ENCODE data around the gene ROCK2.

Gene ROCK2

GRCh38 chr2:11224887-11225286 lies 119.5 kb downstream of the ROCK2 start:
- DNase-seq, result no peak

DNA sequence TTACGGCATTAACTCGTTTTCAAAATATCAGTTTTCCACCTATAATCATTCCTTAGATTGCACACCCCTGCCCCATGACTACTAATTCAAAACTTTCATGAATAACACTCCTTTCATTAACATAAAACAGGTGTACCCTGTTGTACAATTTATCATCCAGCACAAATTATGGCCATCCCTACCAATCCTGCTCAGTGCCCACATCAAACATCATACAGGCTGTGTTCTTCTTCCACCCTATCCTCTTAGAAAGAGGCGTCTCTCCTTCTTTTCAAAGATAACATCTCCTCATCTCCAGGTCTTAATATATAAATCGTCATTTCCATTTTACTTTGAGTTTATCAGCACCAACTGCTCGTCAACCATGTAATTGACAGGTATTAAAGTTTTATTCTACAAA lies 121.6 kb downstream of the ROCK2 start:
- no peak for DNase-seq

GRCh38 chr2:11220445-11220844 lies 124.0 kb downstream of the ROCK2 start:
- DNase-seq, result no peak

GRCh38 chr2:11215407-11215806 lies 129.0 kb downstream of the ROCK2 start:
- DNase-seq, result no peak

DNA sequence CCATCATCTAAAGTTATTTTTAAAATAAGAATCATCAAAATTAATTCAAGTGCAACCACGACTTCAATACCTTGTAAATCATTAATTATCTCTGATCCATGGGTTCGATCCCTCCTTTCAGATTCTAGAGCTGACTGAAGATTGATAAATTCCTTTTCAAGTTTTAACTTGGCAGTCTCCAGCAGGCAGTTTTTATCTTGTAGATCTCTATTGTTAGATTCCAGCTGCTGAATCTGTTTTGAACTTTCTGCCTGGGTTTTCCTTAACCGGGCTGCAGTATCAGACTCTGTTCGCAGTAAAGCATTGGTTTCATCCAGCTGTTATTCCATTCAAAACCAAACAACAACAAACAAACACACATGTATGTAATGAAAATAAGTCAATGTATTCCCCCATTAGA lies 129.7 kb downstream of the ROCK2 start:
- DNase-seq, result no peak

DNA sequence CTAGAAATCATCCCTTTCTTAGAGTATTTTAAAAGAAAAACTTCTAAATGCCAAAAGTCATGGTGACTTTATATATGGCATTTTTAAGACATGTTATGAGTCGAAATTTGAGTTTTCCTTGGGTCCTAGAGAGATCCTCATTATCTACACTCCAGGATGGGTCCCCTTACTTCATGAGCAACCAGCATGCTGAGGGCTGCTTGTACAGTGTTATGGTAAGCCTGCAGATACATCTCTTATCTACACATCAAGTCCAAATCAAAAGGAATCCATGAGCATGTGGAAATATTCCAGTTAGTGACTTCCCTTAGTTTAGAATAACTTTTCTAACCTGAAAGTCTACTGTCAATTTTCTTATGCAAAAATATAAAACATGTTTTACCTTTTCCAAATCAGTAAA lies 130.5 kb downstream of the ROCK2 start:
- DNase-seq, result no peak

DNA sequence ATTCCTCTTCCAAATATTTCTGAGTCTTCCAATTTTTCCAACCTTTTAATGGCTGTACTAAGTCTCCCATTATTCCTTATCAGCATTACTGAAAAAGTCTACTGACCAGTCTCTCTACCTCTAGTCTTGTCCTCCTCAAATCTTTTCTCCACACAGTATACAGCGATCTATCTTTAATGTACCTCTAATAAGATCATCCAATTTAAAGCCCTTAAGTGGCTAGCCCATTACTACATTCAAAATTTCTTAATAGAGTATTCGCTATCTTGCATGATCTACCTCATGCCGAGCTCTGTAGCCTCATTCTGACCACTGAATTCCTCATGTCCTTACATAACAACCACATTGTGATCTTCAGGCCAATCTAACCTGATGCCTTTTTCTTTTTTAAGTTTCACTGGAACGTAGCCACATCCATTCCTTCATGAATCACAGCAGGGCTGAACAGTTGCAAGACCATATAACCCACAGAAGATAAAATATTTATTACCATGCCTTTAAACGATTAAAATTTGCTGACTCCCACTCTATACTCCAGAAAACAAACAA lies 131.3 kb downstream of the ROCK2 start:
- no peak for DNase-seq

- no peak for DNase-seq
Measured at GRCh38 chr2:11212645-11213044, 131.8 kb downstream of the ROCK2 start.

GRCh38 chr2:11208083-11208482 lies 136.4 kb downstream of the ROCK2 start:
- no peak for DNase-seq

DNA sequence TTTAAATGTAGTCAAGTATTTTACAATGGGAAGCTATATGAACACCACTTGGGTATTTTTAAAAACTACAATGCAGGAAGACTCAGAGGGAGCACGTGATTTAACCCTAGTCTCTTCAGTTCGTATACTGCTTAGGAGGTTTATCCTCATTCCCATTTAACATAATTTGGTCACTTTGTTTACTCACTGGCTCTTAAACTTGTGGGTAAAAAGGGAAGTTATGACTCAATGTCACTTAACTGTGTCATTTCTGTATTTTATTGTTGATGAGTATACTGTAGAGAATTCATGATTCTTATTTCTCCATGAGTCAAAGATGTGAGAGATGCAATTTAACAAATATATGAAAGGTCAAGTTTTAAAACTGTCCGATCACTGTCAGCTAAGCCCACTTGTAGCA lies 141.0 kb downstream of the ROCK2 start:
- no peak for DNase-seq

- DNase-seq, result no peak
Measured at GRCh38 chr2:11201969-11202368, 142.5 kb downstream of the ROCK2 start.

GRCh38 chr2:11200651-11201050 lies 143.8 kb downstream of the ROCK2 start:
- no peak for DNase-seq

DNA sequence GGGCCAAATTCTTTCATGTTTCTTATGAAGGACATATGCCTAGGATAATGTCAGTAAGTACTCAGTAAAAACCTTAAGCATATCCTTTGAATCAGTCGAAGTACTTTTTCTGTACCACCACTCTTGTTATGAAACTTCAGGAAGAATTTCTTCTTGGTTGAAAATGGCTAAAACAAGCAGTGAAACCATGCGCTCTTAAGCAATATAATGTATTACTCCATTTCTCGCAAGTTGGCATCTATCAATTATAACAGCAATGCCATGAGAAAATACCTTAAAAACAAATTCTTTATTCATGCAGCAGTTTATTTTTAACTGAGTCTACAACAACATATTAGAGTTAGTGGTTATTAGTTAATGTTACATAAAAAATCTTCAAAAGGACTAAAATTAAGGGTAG lies 148.2 kb downstream of the ROCK2 start:
- no peak for DNase-seq

GRCh38 chr2:11187731-11188130 lies 156.7 kb downstream of the ROCK2 start:
- no peak for DNase-seq

GRCh38 chr2:11187083-11187619 lies 157.3 kb downstream of the ROCK2 start:
- no peak for DNase-seq

DNA sequence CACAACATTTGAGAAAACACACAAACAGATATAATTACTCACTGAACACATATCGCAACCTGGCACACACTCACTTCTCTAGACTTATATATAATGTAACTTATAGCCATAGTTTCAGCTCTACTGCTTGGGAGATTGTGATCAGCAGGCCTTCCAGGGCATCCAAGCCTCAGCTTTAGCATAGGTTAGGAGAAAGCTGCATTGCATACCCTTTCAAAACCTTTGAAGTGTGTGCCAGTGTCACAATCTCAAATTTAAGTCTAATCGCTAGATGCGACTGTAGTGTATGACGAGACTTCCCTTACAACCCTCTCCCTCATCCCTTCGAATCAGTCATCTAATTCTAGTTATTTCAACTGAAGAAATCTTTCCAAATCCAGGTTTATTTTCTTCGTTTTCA lies 158.3 kb downstream of the ROCK2 start:
- DNase-seq, result no peak

- DNase-seq, result no peak
Measured at GRCh38 chr2:11182951-11183350, 161.5 kb downstream of the ROCK2 start.

GRCh38 chr2:11180653-11181052 lies 163.8 kb downstream of the ROCK2 start:
- DNase-seq, result no peak

DNA sequence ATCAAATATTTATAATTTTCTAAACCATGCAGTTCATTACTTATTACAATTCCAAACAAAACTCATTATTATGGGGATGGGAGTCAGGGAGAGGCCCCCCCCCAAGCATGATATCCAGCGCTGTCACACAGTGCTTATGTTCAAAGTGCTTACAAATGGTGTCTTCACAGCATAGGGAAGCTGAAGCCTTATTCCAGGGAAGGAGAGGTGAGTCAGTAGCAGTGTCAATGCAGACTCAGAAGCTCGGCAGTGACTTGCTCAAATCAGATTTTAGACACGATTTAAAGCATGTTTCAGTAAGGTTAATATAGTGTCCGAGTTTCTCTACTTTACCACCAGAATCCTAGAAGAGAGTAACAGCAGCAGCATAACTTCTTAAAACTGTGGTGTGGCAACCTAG lies 164.5 kb downstream of the ROCK2 start:
- no peak for DNase-seq

DNA sequence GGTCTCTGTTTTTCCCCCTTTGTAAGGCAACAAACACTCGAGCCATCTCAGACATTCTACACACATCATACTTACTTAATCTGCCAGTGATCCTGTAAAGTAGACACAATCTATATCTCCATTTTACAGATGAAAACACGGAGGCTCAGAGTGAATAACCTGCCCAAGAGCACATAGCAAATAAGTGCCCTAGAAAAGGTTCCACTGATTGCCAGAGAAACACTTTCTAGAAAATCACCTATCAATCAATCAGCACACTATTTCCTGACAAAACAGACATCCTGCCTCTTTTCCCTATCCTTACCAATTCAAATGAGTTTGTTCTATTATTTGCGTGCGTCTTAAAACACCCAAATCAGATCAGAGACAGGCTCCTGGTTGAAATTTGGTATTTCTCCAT lies 165.2 kb downstream of the ROCK2 start:
- no peak for DNase-seq

DNA sequence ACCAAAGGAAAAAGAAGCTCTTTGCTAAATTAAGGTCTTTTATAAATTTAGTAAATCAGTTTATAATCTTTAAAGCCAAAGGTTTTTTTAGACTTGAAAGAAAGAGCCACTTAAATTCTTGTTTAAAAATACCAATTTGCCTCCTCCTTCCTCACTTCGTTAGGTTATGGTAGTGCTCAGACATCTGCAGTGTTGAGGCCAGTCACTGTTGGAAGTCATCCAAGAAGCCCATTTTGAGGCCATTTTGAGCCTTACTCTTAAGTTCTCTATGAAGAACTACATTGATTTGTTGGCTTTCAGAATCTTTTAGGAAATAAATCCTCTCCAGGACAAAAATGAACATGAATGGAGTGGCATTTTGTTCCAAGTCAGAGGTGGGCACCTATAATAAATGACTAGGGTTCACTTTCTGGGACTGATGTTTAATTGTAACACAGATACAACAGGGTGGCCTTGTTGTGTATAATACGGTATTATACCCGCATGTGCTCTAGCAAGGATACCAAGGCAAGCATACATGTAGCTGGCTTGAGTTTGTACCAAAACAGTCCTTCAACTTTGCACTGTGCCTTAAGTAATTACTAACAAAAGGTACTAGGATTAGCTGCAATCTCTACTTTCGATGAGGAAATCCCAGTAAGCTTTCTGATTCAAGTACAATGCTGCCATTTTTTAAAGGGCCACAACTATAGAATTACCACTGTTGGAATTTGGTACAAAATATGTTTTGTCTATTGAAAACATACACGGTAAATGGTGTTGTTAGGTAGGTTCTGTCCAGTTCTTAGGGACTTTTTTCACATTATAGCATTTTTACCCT lies 166.4 kb downstream of the ROCK2 start:
- no peak for DNase-seq

GRCh38 chr2:11175293-11175795 lies 169.1 kb downstream of the ROCK2 start:
- DNase-seq, result no peak

GRCh38 chr2:11174222-11174621 lies 170.2 kb downstream of the ROCK2 start:
- DNase-seq, result no peak

GRCh38 chr2:11169333-11169732 lies 175.1 kb downstream of the ROCK2 start:
- DNase-seq, result no peak
